ENCODE results near the gene SH3BP5.

Gene SH3BP5

DNA sequence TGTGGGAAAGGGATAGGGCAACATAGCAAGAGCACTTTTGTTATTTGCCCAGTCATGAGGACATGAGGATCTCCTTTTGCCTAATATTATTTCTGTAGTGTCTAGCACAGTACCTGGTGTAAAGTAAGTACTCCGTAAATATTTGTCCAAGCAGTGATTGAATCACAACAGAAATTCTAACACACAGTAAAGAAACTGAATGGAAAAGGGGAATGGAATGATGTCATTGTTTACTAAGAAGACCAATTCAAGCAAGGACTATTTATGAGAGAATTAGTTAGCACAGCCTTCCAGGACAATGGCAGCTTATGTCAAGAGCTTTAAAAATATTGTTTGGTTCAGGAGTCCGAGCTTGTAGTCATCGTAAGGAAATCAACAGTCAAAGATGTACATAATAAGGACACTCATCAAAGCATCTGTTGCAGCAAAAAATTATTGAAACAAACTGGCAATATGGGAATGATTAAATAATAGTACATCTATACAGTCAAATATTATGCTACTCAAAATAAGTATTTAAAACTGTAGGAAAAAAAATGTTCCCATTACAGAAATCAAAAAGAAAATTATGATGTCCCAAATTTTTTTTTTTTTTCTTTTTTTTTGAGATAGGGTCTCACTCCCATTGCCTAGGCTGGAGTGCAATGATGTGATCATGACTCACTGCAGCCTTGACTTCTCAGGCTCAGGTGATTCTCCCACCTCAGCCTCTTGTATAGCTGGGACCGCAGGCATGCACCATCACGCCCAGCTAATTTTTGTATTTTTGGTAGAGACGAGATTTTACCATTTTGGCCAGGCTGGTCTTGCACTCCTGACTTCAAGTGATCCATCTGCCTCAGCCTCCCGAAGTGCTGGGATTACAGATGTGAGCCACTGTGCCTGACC, 108.5 kb downstream of the SH3BP5 start:
- Histone ChIP-seq H3K36me3 (ENCODE audit: control insufficient read depth in 2 of 2, insufficient read depth in 2 of 2, low read length in 2 of 2) (peaks cover 56 to 70% of the 10 kb centered on the region in 2 donors), H3K4me3 (ENCODE audit: low read length in 2 of 2) (no peak overlapping the region), H3K4me1 (ENCODE audit: control insufficient read depth in 2 of 2, insufficient read depth in 2 of 2, low read length in 2 of 2) (no peaks in the 10 kb centered on the region), H3K27ac (ENCODE audit: low read depth in 2 of 2, low read length in 2 of 2) (no peak overlapping the region), H3K27me3 (ENCODE audit: control insufficient read depth in 2 of 2, insufficient read depth in 2 of 2, low read length in 2 of 2) (no peaks in the 10 kb centered on the region), H3K9ac (ENCODE audit: low read depth in 1 of 2, low read length in 2 of 2) (no peak overlapping the region), H3K9me3 (ENCODE audit: control insufficient read depth in 2 of 2, low read length in 2 of 2) (no peaks in the 10 kb centered on the region)

GRCh38 chr3:15221574-15222217, 110.7 kb downstream of the SH3BP5 start:
- Histone ChIP-seq H3K4me3 (ENCODE audit: low read length in 2 of 2) (no peak overlapping the region), H3K36me3 (ENCODE audit: control insufficient read depth in 2 of 2, insufficient read depth in 2 of 2, low read length in 2 of 2) (peaks cover 61 to 75% of the 10 kb centered on the region in 2 donors), H3K27me3 (ENCODE audit: control insufficient read depth in 2 of 2, insufficient read depth in 2 of 2, low read length in 2 of 2) (no peaks in the 10 kb centered on the region), H3K9me3 (ENCODE audit: control insufficient read depth in 2 of 2, low read length in 2 of 2) (no peaks in the 10 kb centered on the region), H3K4me1 (ENCODE audit: control insufficient read depth in 2 of 2, insufficient read depth in 2 of 2, low read length in 2 of 2) (no peaks in the 10 kb centered on the region), H3K27ac (ENCODE audit: low read depth in 2 of 2, low read length in 2 of 2) (no peak overlapping the region), H3K9ac (ENCODE audit: low read depth in 1 of 2, low read length in 2 of 2) (no peak overlapping the region)

- no peak overlapping the region for H3K9ac ChIP-seq (ENCODE audit: low read depth in 1 of 2, low read length in 2 of 2)
- no peak overlapping the region for H3K4me3 ChIP-seq (ENCODE audit: low read length in 2 of 2)
- H3K36me3 ChIP-seq (ENCODE audit: control insufficient read depth in 2 of 2, insufficient read depth in 2 of 2, low read length in 2 of 2) = peaks cover 61 to 73% of the 10 kb centered on the region in 2 donors
- no peaks in the 10 kb centered on the region for H3K27me3 ChIP-seq (ENCODE audit: control insufficient read depth in 2 of 2, insufficient read depth in 2 of 2, low read length in 2 of 2)
- no peak overlapping the region for H3K27ac ChIP-seq (ENCODE audit: low read depth in 2 of 2, low read length in 2 of 2)
- H3K4me1 ChIP-seq (ENCODE audit: control insufficient read depth in 2 of 2, insufficient read depth in 2 of 2, low read length in 2 of 2) = no peaks in the 10 kb centered on the region
- H3K9me3 ChIP-seq (ENCODE audit: control insufficient read depth in 2 of 2, low read length in 2 of 2) = no peaks in the 10 kb centered on the region
Measured at GRCh38 chr3:15220661-15221060, 111.7 kb downstream of the SH3BP5 start.

- peaks cover 61 to 71% of the 10 kb centered on the region in 2 donors for H3K36me3 ChIP-seq (ENCODE audit: control insufficient read depth in 2 of 2, insufficient read depth in 2 of 2, low read length in 2 of 2)
- H3K4me3 ChIP-seq (ENCODE audit: low read length in 2 of 2) = no peak overlapping the region
- no peaks in the 10 kb centered on the region for H3K4me1 ChIP-seq (ENCODE audit: control insufficient read depth in 2 of 2, insufficient read depth in 2 of 2, low read length in 2 of 2)
- H3K9me3 ChIP-seq (ENCODE audit: control insufficient read depth in 2 of 2, low read length in 2 of 2) = no peaks in the 10 kb centered on the region
- no peak overlapping the region for H3K9ac ChIP-seq (ENCODE audit: low read depth in 1 of 2, low read length in 2 of 2)
- H3K27me3 ChIP-seq (ENCODE audit: control insufficient read depth in 2 of 2, insufficient read depth in 2 of 2, low read length in 2 of 2) = no peaks in the 10 kb centered on the region
- H3K27ac ChIP-seq (ENCODE audit: low read depth in 2 of 2, low read length in 2 of 2) = no peak overlapping the region
Measured at GRCh38 chr3:15220056-15220455, 112.3 kb downstream of the SH3BP5 start.

DNA sequence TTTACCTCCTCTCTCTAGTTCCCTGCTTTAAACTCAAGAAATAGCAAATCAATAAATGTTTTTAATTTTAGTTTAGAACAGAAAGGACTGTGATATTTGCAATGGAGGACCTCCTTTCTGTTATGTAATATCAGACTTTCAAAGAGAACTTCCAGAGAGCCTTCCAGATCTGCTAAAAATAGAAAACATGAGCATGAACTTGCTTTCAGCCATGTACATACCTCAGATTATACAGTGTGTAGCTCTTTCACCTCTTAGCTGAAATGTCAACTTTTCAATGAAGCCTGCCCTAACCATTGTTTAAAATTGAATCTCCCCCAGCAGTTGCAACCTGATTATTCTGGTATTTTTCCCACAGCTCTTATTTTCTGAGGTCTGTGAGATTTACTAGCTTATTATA, 113.7 kb downstream of the SH3BP5 start:
- Histone ChIP-seq H3K36me3 (ENCODE audit: control insufficient read depth in 2 of 2, insufficient read depth in 2 of 2, low read length in 2 of 2) (peaks cover 55 to 63% of the 10 kb centered on the region in 2 donors), H3K27me3 (ENCODE audit: control insufficient read depth in 2 of 2, insufficient read depth in 2 of 2, low read length in 2 of 2) (no peaks in the 10 kb centered on the region), H3K27ac (ENCODE audit: low read depth in 2 of 2, low read length in 2 of 2) (no peak overlapping the region), H3K9ac (ENCODE audit: low read depth in 1 of 2, low read length in 2 of 2) (no peak overlapping the region), H3K4me1 (ENCODE audit: control insufficient read depth in 2 of 2, insufficient read depth in 2 of 2, low read length in 2 of 2) (no peaks in the 10 kb centered on the region), H3K4me3 (ENCODE audit: low read length in 2 of 2) (no peak overlapping the region), H3K9me3 (ENCODE audit: control insufficient read depth in 2 of 2, low read length in 2 of 2) (no peaks in the 10 kb centered on the region)

GRCh38 chr3:15217841-15218267, 114.5 kb downstream of the SH3BP5 start:
- Histone ChIP-seq H3K4me3 (ENCODE audit: low read length in 2 of 2) (no peak overlapping the region), H3K36me3 (ENCODE audit: control insufficient read depth in 2 of 2, insufficient read depth in 2 of 2, low read length in 2 of 2) (peaks cover 52 to 62% of the 10 kb centered on the region in 2 donors), H3K27me3 (ENCODE audit: control insufficient read depth in 2 of 2, insufficient read depth in 2 of 2, low read length in 2 of 2) (no peaks in the 10 kb centered on the region), H3K4me1 (ENCODE audit: control insufficient read depth in 2 of 2, insufficient read depth in 2 of 2, low read length in 2 of 2) (no peaks in the 10 kb centered on the region), H3K9ac (ENCODE audit: low read depth in 1 of 2, low read length in 2 of 2) (no peak overlapping the region), H3K9me3 (ENCODE audit: control insufficient read depth in 2 of 2, low read length in 2 of 2) (no peaks in the 10 kb centered on the region), H3K27ac (ENCODE audit: low read depth in 2 of 2, low read length in 2 of 2) (no peak overlapping the region)

GRCh38 chr3:15217011-15217671, 115.2 kb downstream of the SH3BP5 start:
- H3K27me3 ChIP-seq (ENCODE audit: control insufficient read depth in 2 of 2, insufficient read depth in 2 of 2, low read length in 2 of 2) = no peaks in the 10 kb centered on the region
- H3K4me1 ChIP-seq (ENCODE audit: control insufficient read depth in 2 of 2, insufficient read depth in 2 of 2, low read length in 2 of 2) = no peaks in the 10 kb centered on the region
- H3K36me3 ChIP-seq (ENCODE audit: control insufficient read depth in 2 of 2, insufficient read depth in 2 of 2, low read length in 2 of 2) = peaks cover 48 to 62% of the 10 kb centered on the region in 2 donors
- H3K4me3 ChIP-seq (ENCODE audit: low read length in 2 of 2) = no peak overlapping the region
- H3K27ac ChIP-seq (ENCODE audit: low read depth in 2 of 2, low read length in 2 of 2) = no peak overlapping the region
- H3K9ac ChIP-seq (ENCODE audit: low read depth in 1 of 2, low read length in 2 of 2) = no peak overlapping the region
- H3K9me3 ChIP-seq (ENCODE audit: control insufficient read depth in 2 of 2, low read length in 2 of 2) = no peaks in the 10 kb centered on the region

GRCh38 chr3:15216501-15216900, 115.9 kb downstream of the SH3BP5 start:
- peaks cover 44 to 57% of the 10 kb centered on the region in 2 donors for H3K36me3 ChIP-seq (ENCODE audit: control insufficient read depth in 2 of 2, insufficient read depth in 2 of 2, low read length in 2 of 2)
- H3K9ac ChIP-seq (ENCODE audit: low read depth in 1 of 2, low read length in 2 of 2) = no peak overlapping the region
- no peaks in the 10 kb centered on the region for H3K9me3 ChIP-seq (ENCODE audit: control insufficient read depth in 2 of 2, low read length in 2 of 2)
- H3K27me3 ChIP-seq (ENCODE audit: control insufficient read depth in 2 of 2, insufficient read depth in 2 of 2, low read length in 2 of 2) = no peaks in the 10 kb centered on the region
- no peak overlapping the region for H3K27ac ChIP-seq (ENCODE audit: low read depth in 2 of 2, low read length in 2 of 2)
- H3K4me3 ChIP-seq (ENCODE audit: low read length in 2 of 2) = no peak overlapping the region
- no peaks in the 10 kb centered on the region for H3K4me1 ChIP-seq (ENCODE audit: control insufficient read depth in 2 of 2, insufficient read depth in 2 of 2, low read length in 2 of 2)

DNA sequence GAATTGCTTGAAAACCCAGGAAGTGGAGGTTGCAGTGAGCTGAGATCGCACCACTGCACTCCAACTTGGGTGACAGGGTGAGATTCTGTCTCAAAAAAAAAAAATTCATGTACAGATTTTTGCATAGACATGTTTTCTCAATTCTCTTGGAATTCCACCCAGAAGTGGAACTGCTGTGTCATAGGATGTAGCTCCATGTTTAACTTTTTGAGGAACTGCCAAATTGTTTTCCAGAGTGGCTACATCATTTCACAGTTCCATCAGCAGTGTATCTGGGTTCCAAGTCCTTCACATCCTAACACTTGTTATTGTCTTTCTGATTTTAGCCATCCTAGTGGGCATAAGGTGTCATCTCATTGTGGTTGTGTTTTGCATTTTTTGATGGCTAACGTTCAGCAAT, 116.4 kb downstream of the SH3BP5 start:
- H3K27me3 ChIP-seq (ENCODE audit: control insufficient read depth in 2 of 2, insufficient read depth in 2 of 2, low read length in 2 of 2) = no peaks in the 10 kb centered on the region
- H3K9ac ChIP-seq (ENCODE audit: low read depth in 1 of 2, low read length in 2 of 2) = no peak overlapping the region
- H3K4me3 ChIP-seq (ENCODE audit: low read length in 2 of 2) = no peak overlapping the region
- H3K4me1 ChIP-seq (ENCODE audit: control insufficient read depth in 2 of 2, insufficient read depth in 2 of 2, low read length in 2 of 2) = no peaks in the 10 kb centered on the region
- H3K36me3 ChIP-seq (ENCODE audit: control insufficient read depth in 2 of 2, insufficient read depth in 2 of 2, low read length in 2 of 2) = peaks cover 42 to 55% of the 10 kb centered on the region in 2 donors
- no peak overlapping the region for H3K27ac ChIP-seq (ENCODE audit: low read depth in 2 of 2, low read length in 2 of 2)
- no peaks in the 10 kb centered on the region for H3K9me3 ChIP-seq (ENCODE audit: control insufficient read depth in 2 of 2, low read length in 2 of 2)

- no peaks in the 10 kb centered on the region for H3K4me1 ChIP-seq (ENCODE audit: control insufficient read depth in 2 of 2, insufficient read depth in 2 of 2, low read length in 2 of 2)
Measured at GRCh38 chr3:15214758-15215157, 117.6 kb downstream of the SH3BP5 start.

More at GRCh38 chr3:15214758-15215157, 117.6 kb downstream of the SH3BP5 start:
- H3K4me3 ChIP-seq (ENCODE audit: low read length in 2 of 2) = no peak overlapping the region
- no peaks in the 10 kb centered on the region for H3K9me3 ChIP-seq (ENCODE audit: control insufficient read depth in 2 of 2, low read length in 2 of 2)
- no peak overlapping the region for H3K9ac ChIP-seq (ENCODE audit: low read depth in 1 of 2, low read length in 2 of 2)
- peaks cover 31 to 51% of the 10 kb centered on the region in 2 donors for H3K36me3 ChIP-seq (ENCODE audit: control insufficient read depth in 2 of 2, insufficient read depth in 2 of 2, low read length in 2 of 2)
- no peaks in the 10 kb centered on the region for H3K27me3 ChIP-seq (ENCODE audit: control insufficient read depth in 2 of 2, insufficient read depth in 2 of 2, low read length in 2 of 2)
- no peak overlapping the region for H3K27ac ChIP-seq (ENCODE audit: low read depth in 2 of 2, low read length in 2 of 2)

Measured in mucosa of rectum (tissue), 2 donors.